Measurements from ENCODE around the gene BNC2. TPM values are rescaled to one million over a fixed set of nuclear protein-coding genes. Genes with fewer than 3 reads are reported as not detected.

Gene BNC2
- total and polyA plus RNA-seq, 2 donors (not counting 1 experiment from before 2014, with no cell fraction given) = 34.7 to 39.1 TPM

DNA sequence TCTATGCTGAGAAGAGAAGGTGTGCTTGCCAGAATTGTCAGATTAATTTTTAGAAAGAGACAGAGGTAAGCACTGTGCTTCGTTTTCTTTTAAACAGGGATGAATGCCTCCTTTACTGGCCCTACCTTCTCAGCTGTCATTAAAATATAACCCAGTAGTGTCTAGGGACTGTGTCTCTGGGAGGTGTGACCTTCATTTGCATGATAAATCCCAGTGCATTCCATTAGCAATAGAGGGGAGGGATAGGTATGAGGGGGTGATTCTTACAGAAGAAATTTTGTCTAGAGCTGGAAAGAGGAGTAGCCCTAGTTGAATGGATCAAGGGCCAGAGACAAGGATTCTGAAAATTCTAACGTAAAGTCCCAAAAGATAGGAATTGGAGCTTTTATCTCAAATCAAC lies 351.5 kb downstream of the BNC2 start:
- no peak overlapping the region for H3K4me2 ChIP-seq (ENCODE audit: extremely low read depth, insufficient read depth, low read length)
- no peaks in the 10 kb centered on the region for H4K20me1 ChIP-seq (ENCODE audit: control insufficient read depth, extremely low read depth, insufficient read depth, low read length)
- no peak overlapping the region for H3K27ac ChIP-seq (ENCODE audit: insufficient read depth, low read length)
- no peak overlapping the region for H2AFZ ChIP-seq (ENCODE audit: low read length)
- H3K9ac ChIP-seq (ENCODE audit: insufficient read depth, low read length) = no peak overlapping the region
- peaks cover 2% of the 10 kb centered on the region for H3K79me2 ChIP-seq (ENCODE audit: control insufficient read depth, insufficient read depth, low read length)
- no peaks in the 10 kb centered on the region for H3K9me3 ChIP-seq (ENCODE audit: control insufficient read depth, insufficient read depth, low read depth, low read length)
- no peaks in the 10 kb centered on the region for H3K36me3 ChIP-seq (ENCODE audit: control insufficient read depth, insufficient read depth, low read length)
- no peaks in the 10 kb centered on the region for H3K27me3 ChIP-seq (ENCODE audit: control insufficient read depth, insufficient read depth, low read length)
- DNase-seq (ENCODE audit: low read depth in 2 of 2) = no peak
- no peak for TF ChIP-seq EZH2 (IDR thresholded peaks at IDR 0.05; ENCODE audit: low read length, missing control alignments)
- TF ChIP-seq, protein P1, sequence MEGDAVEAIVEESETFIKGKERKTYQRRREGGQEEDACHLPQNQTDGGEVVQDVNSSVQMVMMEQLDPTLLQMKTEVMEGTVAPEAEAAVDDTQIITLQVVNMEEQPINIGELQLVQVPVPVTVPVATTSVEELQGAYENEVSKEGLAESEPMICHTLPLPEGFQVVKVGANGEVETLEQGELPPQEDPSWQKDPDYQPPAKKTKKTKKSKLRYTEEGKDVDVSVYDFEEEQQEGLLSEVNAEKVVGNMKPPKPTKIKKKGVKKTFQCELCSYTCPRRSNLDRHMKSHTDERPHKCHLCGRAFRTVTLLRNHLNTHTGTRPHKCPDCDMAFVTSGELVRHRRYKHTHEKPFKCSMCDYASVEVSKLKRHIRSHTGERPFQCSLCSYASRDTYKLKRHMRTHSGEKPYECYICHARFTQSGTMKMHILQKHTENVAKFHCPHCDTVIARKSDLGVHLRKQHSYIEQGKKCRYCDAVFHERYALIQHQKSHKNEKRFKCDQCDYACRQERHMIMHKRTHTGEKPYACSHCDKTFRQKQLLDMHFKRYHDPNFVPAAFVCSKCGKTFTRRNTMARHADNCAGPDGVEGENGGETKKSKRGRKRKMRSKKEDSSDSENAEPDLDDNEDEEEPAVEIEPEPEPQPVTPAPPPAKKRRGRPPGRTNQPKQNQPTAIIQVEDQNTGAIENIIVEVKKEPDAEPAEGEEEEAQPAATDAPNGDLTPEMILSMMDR (conservative IDR thresholded peaks at IDR 0.05 in 1 of 2, IDR thresholded peaks at IDR 0.05 in 1 of 2; ENCODE audit: low read depth in 1 of 2, low read length in 2 of 2) = no peak
- H3K4me1 ChIP-seq (ENCODE audit: control insufficient read depth, extremely low read depth, insufficient read depth, low read length) = peaks cover 23% of the 10 kb centered on the region
- no peak overlapping the region for H3K4me3 ChIP-seq (replicated peaks in 1 of 4; ENCODE audit: control extremely low read depth in 1 of 4, insufficient read depth in 1 of 4, low read depth in 3 of 4, low read length in 4 of 4)

DNA sequence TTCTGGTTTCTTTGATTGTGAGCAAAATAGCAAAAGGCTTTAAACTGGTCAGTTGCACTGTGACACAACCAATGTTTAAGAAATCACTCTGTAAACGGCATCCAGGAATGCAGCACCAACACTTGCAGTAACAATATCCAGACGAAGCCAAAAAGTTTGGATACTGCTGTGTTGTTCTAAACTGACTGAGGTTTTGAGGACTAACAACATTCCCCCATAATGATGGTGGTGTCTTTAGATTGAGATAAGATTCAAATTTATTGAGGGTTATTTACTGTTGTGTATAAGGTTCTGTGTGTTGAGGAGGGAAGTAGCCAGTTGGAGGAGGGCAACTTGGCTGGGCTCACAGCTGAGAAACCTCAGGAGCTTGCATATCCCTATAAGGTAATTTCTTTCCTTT lies 353.6 kb downstream of the BNC2 start:
- Histone ChIP-seq H3K9ac (ENCODE audit: insufficient read depth, low read length) (no peak overlapping the region), H3K4me1 (ENCODE audit: control insufficient read depth, extremely low read depth, insufficient read depth, low read length) (peaks cover 16% of the 10 kb centered on the region), H3K9me3 (ENCODE audit: control insufficient read depth, insufficient read depth, low read depth, low read length) (no peaks in the 10 kb centered on the region), H4K20me1 (ENCODE audit: control insufficient read depth, extremely low read depth, insufficient read depth, low read length) (no peaks in the 10 kb centered on the region), H3K36me3 (ENCODE audit: control insufficient read depth, insufficient read depth, low read length) (no peaks in the 10 kb centered on the region), H2AFZ (ENCODE audit: low read length) (no peak overlapping the region), H3K79me2 (ENCODE audit: control insufficient read depth, insufficient read depth, low read length) (peaks cover 2% of the 10 kb centered on the region), H3K4me3 (replicated peaks in 1 of 4; ENCODE audit: control extremely low read depth in 1 of 4, insufficient read depth in 1 of 4, low read depth in 3 of 4, low read length in 4 of 4) (no peak overlapping the region), H3K27me3 (ENCODE audit: control insufficient read depth, insufficient read depth, low read length) (no peaks in the 10 kb centered on the region), H3K4me2 (ENCODE audit: extremely low read depth, insufficient read depth, low read length) (no peak overlapping the region), H3K27ac (ENCODE audit: insufficient read depth, low read length) (no peak overlapping the region)
- TF ChIP-seq, protein P1 (conservative IDR thresholded peaks at IDR 0.05 in 1 of 2, IDR thresholded peaks at IDR 0.05 in 1 of 2; ENCODE audit: low read depth in 1 of 2, low read length in 2 of 2) = no peak
- no peak for TF ChIP-seq EZH2 (IDR thresholded peaks at IDR 0.05; ENCODE audit: low read length, missing control alignments)
- DNase-seq (ENCODE audit: low read depth in 2 of 2) = peak; percentile 71 to 84

- peak; percentile 88 to 92 for DNase-seq (ENCODE audit: low read depth in 2 of 2)
- Histone ChIP-seq H4K20me1 (ENCODE audit: control insufficient read depth, extremely low read depth, insufficient read depth, low read length) (no peaks in the 10 kb centered on the region), H3K9ac (ENCODE audit: insufficient read depth, low read length) (no peak overlapping the region), H3K79me2 (ENCODE audit: control insufficient read depth, insufficient read depth, low read length) (peaks cover 2% of the 10 kb centered on the region), H3K27ac (ENCODE audit: insufficient read depth, low read length) (no peak overlapping the region), H3K4me1 (ENCODE audit: control insufficient read depth, extremely low read depth, insufficient read depth, low read length) (peaks cover 10% of the 10 kb centered on the region), H3K9me3 (ENCODE audit: control insufficient read depth, insufficient read depth, low read depth, low read length) (no peaks in the 10 kb centered on the region), H3K27me3 (ENCODE audit: control insufficient read depth, insufficient read depth, low read length) (no peaks in the 10 kb centered on the region), H3K4me2 (ENCODE audit: extremely low read depth, insufficient read depth, low read length) (peak overlapping the region; percentile 69), H2AFZ (ENCODE audit: low read length) (no peak overlapping the region), H3K36me3 (ENCODE audit: control insufficient read depth, insufficient read depth, low read length) (no peaks in the 10 kb centered on the region), H3K4me3 (replicated peaks in 1 of 4; ENCODE audit: control extremely low read depth in 1 of 4, insufficient read depth in 1 of 4, low read depth in 3 of 4, low read length in 4 of 4) (no peak overlapping the region)
- TF ChIP-seq, protein P1 (conservative IDR thresholded peaks at IDR 0.05 in 1 of 2, IDR thresholded peaks at IDR 0.05 in 1 of 2; ENCODE audit: low read depth in 1 of 2, low read length in 2 of 2) = no peak
- TF ChIP-seq EZH2 (IDR thresholded peaks at IDR 0.05; ENCODE audit: low read length, missing control alignments) = no peak
Measured at GRCh38 chr9:16515879-16516301, 354.6 kb downstream of the BNC2 start.

All from fibroblast of lung (primary cell).